IMR-90 (cell line): ENCODE results near the gene PRLR. TPM values are rescaled to one million over a fixed set of nuclear protein-coding genes. Genes with fewer than 3 reads are reported as not detected.

Source experiments
- ATAC-seq: fragments of 200-7000 bp; cut with Tn5 transposase; 2 replicates; pipeline ENCODE4 v1.9.1; 2020; ENCODE audit warnings: low read depth, mild to moderate bottlenecking, moderate library complexity
- BruUV-seq: library from RNA; stranded (reverse); fragments of 400-500 nt; replicated peaks from 2 replicates; lab custom pipeline; 2021; lab: Mats Ljungman, UMichigan
- CTCF ChIA-PET: fragments of 300-600 bp; formaldehyde crosslinking; extraction: SDS; loops from one replicate; lab custom pipeline; 2021; ENCODE audit warnings: antibody characterized with exemption; lab: Yijun Ruan, JAX
- POLR2A ChIA-PET: fragments of 300-600 bp; sonication (Branson Sonifier 250); formaldehyde crosslinking; loops from one replicate; lab custom pipeline; 2022; ENCODE audit warnings: antibody characterized with exemption; ENCODE audit not compliant: unreplicated experiment; lab: Charles Lee
- DNase-seq: peaks from one replicate; pipeline ENCODE4 v3.0.0; 2013
- H2AFZ ChIP-seq: replicated peaks from 2 replicates; pipeline ENCODE3; 2013; ENCODE audit warnings: low read length, mild to moderate bottlenecking; ENCODE audit not compliant: poor library complexity
- H2AK5ac ChIP-seq: 2 replicates; pipeline ENCODE4 v1.6.1; 2013; ENCODE audit warnings: low read depth, low read length, inconsistent platforms
- H2AK9ac ChIP-seq: replicated peaks from 2 replicates; pipeline ENCODE3; 2013; ENCODE audit warnings: mild to moderate bottlenecking, low read depth, low read length, moderate library complexity; ENCODE audit not compliant: poor library complexity
- H2BK120ac ChIP-seq: 2 replicates; pipeline ENCODE4 v1.6.1; 2013; ENCODE audit warnings: low read depth, low read length, inconsistent platforms
- H2BK15ac ChIP-seq: 3 replicates; pipeline ENCODE4 v1.6.1; 2013; ENCODE audit warnings: low read depth, low read length, inconsistent platforms
- H2BK20ac ChIP-seq: 2 replicates; pipeline ENCODE4 v1.6.1; 2013; ENCODE audit warnings: low read depth, mild to moderate bottlenecking, inconsistent platforms, low read length, moderate library complexity
- H2BK5ac ChIP-seq: 2 replicates; pipeline ENCODE4 v1.6.1; 2013; ENCODE audit warnings: mild to moderate bottlenecking, low read depth, low read length, inconsistent platforms; ENCODE audit not compliant: poor library complexity, severe bottlenecking
- H3K14ac ChIP-seq: replicated peaks from 2 replicates; pipeline ENCODE4 v1.6.1; 2013; ENCODE audit warnings: low read depth, low read length, inconsistent platforms
- H3K18ac ChIP-seq: 2 replicates; pipeline ENCODE4 v1.6.1; 2013; ENCODE audit warnings: low read depth, low read length, control low read depth
- H3K23ac ChIP-seq: 2 replicates; pipeline ENCODE4 v1.6.1; 2013; ENCODE audit warnings: low read depth, low read length, inconsistent platforms
- H3K27ac ChIP-seq: 2 replicates; pipeline ENCODE4 v1.5.1; 2013; ENCODE audit warnings: mild to moderate bottlenecking, control low read depth, low read length; ENCODE audit not compliant: insufficient read depth
- H3K27me3 ChIP-seq: 2 replicates; pipeline ENCODE4 v1.6.1; 2013; ENCODE audit warnings: low read length; ENCODE audit not compliant: control insufficient read depth, insufficient read depth
- H3K36me3 ChIP-seq: 2 replicates; pipeline ENCODE4 v1.6.1; 2013; ENCODE audit warnings: low read length, mixed read lengths; ENCODE audit not compliant: control insufficient read depth, insufficient read depth
- H3K4ac ChIP-seq: 2 replicates; pipeline ENCODE4 v1.6.1; 2013; ENCODE audit warnings: low read depth, low read length, inconsistent platforms
- H3K4me1 ChIP-seq: 2 replicates; pipeline ENCODE4 v1.6.1; 2013; ENCODE audit warnings: low read length, mixed read lengths; ENCODE audit not compliant: control insufficient read depth, insufficient read depth
- H3K4me2 ChIP-seq: 2 replicates; pipeline ENCODE4 v1.6.1; 2013; ENCODE audit warnings: low read depth, mild to moderate bottlenecking, control low read depth, low read length, moderate library complexity
- H3K4me3 ChIP-seq: 2 replicates; pipeline ENCODE4 v1.5.1; 2013; ENCODE audit warnings: low read depth, mild to moderate bottlenecking, control low read depth, low read length, moderate library complexity; ENCODE audit not compliant: insufficient read depth
- H3K56ac ChIP-seq: 2 replicates; pipeline ENCODE4 v1.6.1; 2013; ENCODE audit warnings: low read length, inconsistent platforms; ENCODE audit not compliant: insufficient read depth; ENCODE audit errors: extremely low read depth
- H3K79me1 ChIP-seq, 2 experiments: 2 replicates each; pipeline ENCODE4 v1.6.1; 2013; ENCODE audit warnings: low read length in 2 of 2, inconsistent platforms in 1 of 2, low read depth in 1 of 2
- H3K9ac ChIP-seq: 2 replicates; pipeline ENCODE4 v1.6.1; 2013; ENCODE audit warnings: low read depth, low read length, control low read depth
- H3K9me1 ChIP-seq: 2 replicates; pipeline ENCODE4 v1.6.1; 2013; ENCODE audit warnings: low read length, inconsistent platforms; ENCODE audit not compliant: insufficient read depth
- H3K9me3 ChIP-seq: 2 replicates; pipeline ENCODE4 v1.6.1; 2013; ENCODE audit warnings: low read length; ENCODE audit not compliant: control insufficient read depth, insufficient read depth
- H4K20me1 ChIP-seq: 2 replicates; pipeline ENCODE4 v1.6.1; 2013; ENCODE audit warnings: low read length, inconsistent platforms; ENCODE audit not compliant: insufficient read depth
- H4K5ac ChIP-seq: 2 replicates; pipeline ENCODE4 v1.6.1; 2013; ENCODE audit warnings: mild to moderate bottlenecking, low read depth, low read length, control low read depth
- H4K8ac ChIP-seq, 2 experiments: 2 replicates each; pipeline ENCODE4 v1.6.1; 2013; ENCODE audit warnings: low read depth in 2 of 2, low read length in 2 of 2, control low read depth in 1 of 2, inconsistent platforms in 1 of 2
- H4K91ac ChIP-seq: 2 replicates; pipeline ENCODE4 v1.6.1; 2013; ENCODE audit warnings: low read depth, low read length, inconsistent platforms; ENCODE audit not compliant: insufficient read depth
- BHLHE40 ChIP-seq: fragments of 150-350 bp; IDR thresholded peaks from 2 replicates; pipeline ENCODE4 v1.6.1; 2016; ENCODE audit warnings: mild to moderate bottlenecking, low read depth, low read length
- CEBPB ChIP-seq: IDR thresholded peaks from 2 replicates; pipeline ENCODE4 v1.6.1; 2012; ENCODE audit warnings: low read depth, low read length, improper control_type of control experiment
- CHD1 ChIP-seq: IDR thresholded peaks from 2 replicates; pipeline ENCODE4 v1.6.1; 2012; ENCODE audit warnings: low read depth, low read length, improper control_type of control experiment
- CTCF ChIP-seq: conservative IDR thresholded peaks from 2 replicates; pipeline ENCODE4 v1.5.1; 2012; ENCODE audit warnings: mild to moderate bottlenecking, low read depth, low read length, improper control_type of control experiment
- FOS ChIP-seq: fragments of 150-350 bp; IDR thresholded peaks from 2 replicates; pipeline ENCODE4 v1.6.1; 2016; ENCODE audit warnings: low read depth, low read length
- MAFK ChIP-seq: IDR thresholded peaks from 2 replicates; pipeline ENCODE4 v1.6.1; 2012; ENCODE audit warnings: low read depth, low read length, improper control_type of control experiment
- MAZ ChIP-seq: IDR thresholded peaks from 2 replicates; pipeline ENCODE4 v1.6.1; 2012; ENCODE audit warnings: low read depth, mild to moderate bottlenecking, low read length, improper control_type of control experiment, moderate library complexity, borderline replicate concordance
- MXI1 ChIP-seq: IDR thresholded peaks from 2 replicates; pipeline ENCODE4 v1.6.1; 2012; ENCODE audit warnings: low read depth, mild to moderate bottlenecking, low read length, moderate library complexity, borderline replicate concordance
- NFE2L2 ChIP-seq: fragments of 150-350 bp; IDR thresholded peaks from 2 replicates; pipeline ENCODE4 v1.6.1; 2016; ENCODE audit warnings: low read depth, mild to moderate bottlenecking, low read length
- POLR2A ChIP-seq: IDR thresholded peaks from 2 replicates; pipeline ENCODE4 v1.6.1; 2012; ENCODE audit warnings: mild to moderate bottlenecking, low read depth, low read length
- RAD21 ChIP-seq: IDR thresholded peaks from 2 replicates; pipeline ENCODE4 v1.6.1; 2012; ENCODE audit warnings: low read length, improper control_type of control experiment
- RCOR1 ChIP-seq: IDR thresholded peaks from 2 replicates; pipeline ENCODE4 v1.6.1; 2012; ENCODE audit warnings: mild to moderate bottlenecking, low read length, improper control_type of control experiment; ENCODE audit not compliant: insufficient replicate concordance
- RFX5 ChIP-seq: IDR thresholded peaks from 2 replicates; pipeline ENCODE4 v1.8.0; 2012; ENCODE audit warnings: low read depth, mild to moderate bottlenecking, low read length, moderate library complexity
- SMC3 ChIP-seq: fragments of 150-350 bp; IDR thresholded peaks from 2 replicates; pipeline ENCODE4 v1.6.1; 2016; ENCODE audit warnings: low read depth, mild to moderate bottlenecking, antibody characterized with exemption, low read length, moderate library complexity
- WGBS, 2 experiments: methylation state at CpG; one replicate each; pipeline versions ENCODE4 v1.1.5 to v1.1.7; 2013; ENCODE audit warnings: missing lambda C conversion rate in 2 of 2; ENCODE audit not compliant: insufficient read length in 1 of 2; ENCODE audit errors: extremely low coverage in 2 of 2; 5-methylcytosine and 5-hydroxymethylcytosine counted together
- dilution Hi-C: fragments of 300-500 bp; cut with HindIII; formaldehyde crosslinking; loops from one replicate; pipeline ENCODE4 v1.14.3; 2018; ENCODE audit warnings: low sequenced_read_pairs; ENCODE audit not compliant: unreplicated experiment
- in situ Hi-C: fragments of 300-500 bp; cut with MboI; formaldehyde crosslinking; loops from 3 replicates; pipeline ENCODE4 v1.14.3; 2019; ENCODE audit warnings: low sequenced_read_pairs, inconsistent platforms, mixed read lengths
- intact Hi-C: fragments of 100-400 bp; cut with micrococcal nuclease; formaldehyde crosslinking; loops from 2 replicates; pipeline ENCODE4 v1.10.0; 2022
- polyA plus RNA-seq, 3 experiments: library from polyadenylated mRNA; depleted of rRNA; stranded (reverse); fragments of >200 nt; gene quantifications; 2 replicates each; pipeline ENCODE4 v1.2.3, GENCODE V29; 2012; ENCODE audit warnings: low replicate concordance in 1 of 3
- total RNA-seq: library from RNA; depleted of rRNA; stranded (reverse); fragments of >200 nt; gene quantifications from 2 replicates; pipeline ENCODE4 v1.2.3, GENCODE V29; 2012

PRLR gene
- total and polyA plus RNA-seq, 2 of the 4 experiments (the other 2 are of a cell fraction), result 0.24 to 0.54 TPM

- no peak overlapping the region for H3K4me2 ChIP-seq
- DNase-seq (no peak), ATAC-seq (no peak)
- H3K4me3 ChIP-seq, result no peak overlapping the region
- in situ Hi-C loops (no loop called here), intact Hi-C loops (no loop called here), dilution Hi-C loops (no loop called here)
- no peak overlapping the region for H3K4ac ChIP-seq
- WGBS, 2 experiments, result no CpG with 5 or more reads among the region's 3 CpGs
- POLR2A ChIA-PET, result no interaction called here
- no peak overlapping the region for H3K9ac ChIP-seq
- H2AK5ac ChIP-seq, result no peak overlapping the region
- no peak overlapping the region for H2AK9ac ChIP-seq
- no peaks in the 10 kb centered on the region for H3K27me3 ChIP-seq
- no peak overlapping the region for H3K56ac ChIP-seq
- CTCF ChIA-PET, result no interaction called here
- H3K18ac ChIP-seq, result no peak overlapping the region
- no peak overlapping the region for H2BK20ac ChIP-seq
- H3K27ac ChIP-seq, result no peak overlapping the region
- no peak overlapping the region for H2BK5ac ChIP-seq
- no peak overlapping the region for H2BK15ac ChIP-seq
- no peak overlapping the region for H2AFZ ChIP-seq
- H3K9me3 ChIP-seq, result no peaks in the 10 kb centered on the region
- H2BK120ac ChIP-seq, result no peak overlapping the region
- H3K9me1 ChIP-seq, result no peaks in the 10 kb centered on the region
- H3K36me3 ChIP-seq, result no peaks in the 10 kb centered on the region
- no peak overlapping the region for H4K5ac ChIP-seq
- no peaks in the 10 kb centered on the region for H4K20me1 ChIP-seq
- no peak overlapping the region for H3K14ac ChIP-seq
- peaks cover 13% of the 10 kb centered on the region for H3K4me1 ChIP-seq
- H4K91ac ChIP-seq, result no peak overlapping the region
- H3K79me1 ChIP-seq, result no peaks in the 10 kb centered on the region
- TF ChIP-seq FOS, result no peak
- TF ChIP-seq POLR2A, result no peak
- no peak for TF ChIP-seq MAZ
- no peak for TF ChIP-seq CTCF
- TF ChIP-seq BHLHE40, result no peak
- TF ChIP-seq NFE2L2, result no peak
- no peak for TF ChIP-seq RAD21
- no peak for TF ChIP-seq CEBPB
- no peak for TF ChIP-seq RCOR1
- no peak for TF ChIP-seq SMC3
- no peak for TF ChIP-seq RFX5
- no peak for TF ChIP-seq MXI1
- TF ChIP-seq CHD1, result no peak
- TF ChIP-seq MAFK, result no peak
- no peak overlapping the region for H3K23ac ChIP-seq
- BruUV-seq, result no TSS peak
- no peak overlapping the region for H4K8ac ChIP-seq
These were observed 217.9 kb downstream of the PRLR start for GRCh38 chr5:35012365-35012764.
